GM19328 (cell line): ENCODE measurements around the gene SMIM38.

Experiments
- ATAC-seq: cut with Tn5 transposase; IDR thresholded peaks from one replicate; pipeline ENCODE4 v1.9.1; 2021; ENCODE audit warnings: mild to moderate bottlenecking, moderate library complexity; ENCODE audit not compliant: unreplicated experiment

The SMIM38 gene

DNA sequence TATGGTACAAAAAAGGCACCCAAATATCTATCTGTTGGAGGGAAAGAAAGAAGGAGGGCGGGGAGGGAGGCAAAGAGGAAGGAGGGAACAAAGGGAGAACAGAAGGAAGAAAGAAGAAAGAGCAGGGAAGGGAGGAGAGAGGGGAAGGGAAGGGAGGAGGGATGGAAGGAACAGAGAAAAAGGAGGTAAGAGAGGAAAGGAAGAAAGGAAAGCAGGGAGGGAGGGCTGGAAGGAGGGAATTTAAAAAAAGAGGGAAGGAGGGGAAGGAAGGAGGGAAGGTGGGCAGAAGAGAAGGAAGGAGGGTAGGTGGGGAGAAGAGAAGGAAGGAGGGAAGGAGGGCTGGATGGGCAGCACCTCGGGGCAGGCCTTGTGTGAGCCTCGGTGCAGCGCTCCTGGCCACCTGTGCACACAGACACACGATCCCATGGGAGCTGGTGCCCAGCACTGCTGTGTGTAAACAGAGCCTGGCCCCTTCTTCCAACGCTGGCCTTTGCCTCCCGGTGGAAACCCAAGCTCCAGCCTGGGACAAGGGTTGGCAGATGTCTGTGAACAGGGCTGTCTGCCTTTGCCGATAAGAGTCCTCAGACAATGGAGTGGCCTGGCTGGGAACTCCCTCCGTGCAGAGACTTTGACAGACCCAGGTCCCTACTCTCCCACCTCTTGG, 23.2 kb downstream of the SMIM38 start:
- ATAC-seq: no peak

DNA sequence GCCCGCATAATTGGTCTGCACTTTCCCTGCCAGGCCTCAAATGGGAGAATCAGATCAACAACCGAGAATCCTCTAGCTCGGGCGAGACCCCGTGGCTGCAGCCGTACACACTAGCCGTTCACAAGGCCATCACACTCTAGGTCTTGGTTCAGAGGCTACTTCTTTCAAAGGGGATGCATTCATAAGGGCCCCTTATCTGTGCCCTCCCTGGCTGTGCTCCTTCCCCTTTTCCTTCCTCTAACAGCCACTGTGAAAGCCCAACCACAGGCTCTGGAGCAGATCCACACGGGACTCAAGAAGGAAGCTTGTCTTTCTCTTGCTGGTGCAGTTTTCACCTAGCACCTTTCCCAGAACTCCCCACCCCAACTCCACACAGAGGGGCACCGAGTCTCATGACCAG, 24.5 kb downstream of the SMIM38 start:
- ATAC-seq: no peak

DNA sequence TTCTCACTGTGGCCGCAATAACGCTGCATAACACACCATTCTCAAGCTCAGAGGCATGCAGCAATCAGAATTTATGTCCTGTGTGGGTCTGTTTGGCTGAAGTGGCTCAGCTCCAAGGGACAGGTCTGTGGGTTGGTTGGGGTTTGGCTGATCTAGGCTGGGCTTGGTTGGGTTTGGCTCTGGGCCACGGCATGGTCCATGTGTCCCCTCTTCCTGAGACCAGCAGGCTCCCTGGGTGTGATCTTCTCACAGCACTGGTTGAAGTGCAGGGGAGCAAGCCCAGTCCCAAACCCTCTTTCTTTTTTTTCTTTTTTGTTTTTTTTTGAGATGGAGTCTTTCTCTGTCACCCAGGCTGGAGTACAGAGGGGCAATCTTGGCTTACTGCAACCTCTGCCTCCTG, 25.0 kb downstream of the SMIM38 start:
- ATAC-seq: no peak

DNA sequence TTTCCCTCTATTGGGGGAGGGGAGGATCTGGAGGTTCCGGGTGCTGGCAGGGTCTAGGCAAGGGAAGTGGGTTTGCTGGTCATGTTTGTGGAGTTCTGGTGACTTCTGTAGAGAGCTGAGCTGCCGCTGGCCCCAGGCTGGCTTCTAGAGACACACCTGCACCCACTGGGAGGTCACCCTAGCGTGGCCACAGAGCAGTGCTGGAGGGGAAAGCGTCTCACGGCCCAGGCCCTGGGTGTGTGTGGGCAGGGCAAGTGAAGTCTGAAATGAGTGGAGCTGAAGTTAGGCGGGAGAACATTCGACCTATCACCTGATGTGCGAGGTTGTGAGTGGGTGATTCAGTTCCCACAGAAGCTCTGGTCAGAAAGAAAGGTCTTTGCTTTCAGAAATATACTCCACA, 27.9 kb downstream of the SMIM38 start:
- no peak for ATAC-seq

DNA sequence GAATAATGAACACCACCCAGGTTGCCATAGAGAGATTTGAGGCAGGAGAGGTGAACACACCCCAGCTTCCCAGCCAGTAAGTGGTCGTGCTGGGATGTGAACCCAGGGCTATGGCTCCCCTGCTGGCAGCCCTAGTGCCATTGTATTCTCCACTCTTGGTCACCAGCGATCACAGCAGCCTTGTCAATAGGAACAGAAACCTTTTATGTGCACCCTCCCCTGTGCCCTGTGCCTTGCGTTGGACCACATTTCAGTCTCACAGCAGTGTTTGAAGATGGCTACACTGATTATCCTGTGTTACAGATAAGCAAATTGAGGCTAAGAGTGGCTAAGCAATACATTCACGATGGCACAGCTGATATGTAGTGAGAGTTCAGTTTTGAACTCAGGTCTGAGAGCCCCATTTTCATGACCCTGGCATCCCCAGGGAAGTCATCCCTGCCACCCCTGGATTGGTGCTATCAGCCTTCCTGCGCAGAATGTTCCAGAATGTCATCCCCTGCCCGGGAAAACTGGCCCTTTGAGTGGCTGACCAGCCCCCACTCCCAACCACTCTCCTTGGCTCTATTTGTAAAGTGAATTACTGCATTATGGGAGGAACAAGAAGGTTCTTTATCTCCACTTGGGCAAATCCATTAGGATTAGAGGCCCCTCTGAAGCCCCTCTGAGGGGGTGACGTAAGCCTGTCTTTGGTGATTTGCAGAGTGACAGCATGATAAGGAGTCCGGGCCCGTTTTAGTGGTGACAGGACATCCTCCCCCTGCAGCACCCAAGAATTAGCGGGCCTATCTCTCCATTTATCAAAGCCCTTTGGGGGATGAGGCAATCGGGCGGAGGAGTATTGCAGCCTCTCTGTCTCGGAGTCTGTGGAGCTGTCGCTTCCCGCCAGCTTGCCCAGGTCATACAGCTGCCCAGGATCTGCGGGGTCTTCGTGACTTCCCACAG, 30.9 kb downstream of the SMIM38 start:
- ATAC-seq: no peak

DNA sequence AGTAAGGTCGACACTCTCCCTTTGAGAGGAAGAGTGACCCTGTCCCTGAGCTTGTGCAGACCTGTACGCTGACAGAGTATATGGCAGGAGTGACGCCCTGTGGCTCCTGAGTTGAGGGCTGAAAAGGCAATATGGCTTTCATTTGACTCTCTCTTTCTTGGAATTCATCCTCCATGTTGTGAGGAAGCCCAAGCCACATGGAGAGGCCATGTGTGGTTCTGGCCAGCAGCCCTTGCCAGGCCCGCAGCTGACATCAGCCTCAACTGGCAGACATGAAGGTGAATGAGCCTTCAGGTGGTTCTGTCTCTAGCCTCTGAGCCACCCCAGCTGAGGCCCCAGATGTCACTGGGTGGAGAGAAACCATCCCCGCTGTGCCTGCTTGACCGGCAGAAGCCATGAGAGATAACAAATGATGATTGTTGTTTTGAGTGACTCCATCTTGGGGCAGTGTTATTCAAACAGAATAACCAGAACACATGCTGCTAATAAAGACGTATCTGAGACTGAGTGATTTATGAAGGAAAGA, 31.9 kb downstream of the SMIM38 start:
- ATAC-seq: no peak

DNA sequence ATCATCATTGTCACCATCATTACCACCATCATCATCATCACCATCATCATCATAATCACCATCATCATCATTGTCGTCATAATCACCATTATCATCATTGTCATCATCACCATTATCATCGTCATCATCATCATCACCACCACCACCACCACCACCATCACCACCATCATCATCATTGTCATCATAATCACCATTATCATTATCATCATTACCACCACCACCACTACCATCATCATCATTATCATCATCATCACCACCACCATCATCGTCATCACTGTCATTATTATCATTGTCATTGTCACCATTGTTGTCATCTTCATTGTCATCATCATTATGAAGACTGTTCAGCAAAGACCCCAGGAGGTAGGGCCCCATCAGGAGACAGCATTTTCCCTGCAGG, 33.3 kb downstream of the SMIM38 start:
- no peak for ATAC-seq

DNA sequence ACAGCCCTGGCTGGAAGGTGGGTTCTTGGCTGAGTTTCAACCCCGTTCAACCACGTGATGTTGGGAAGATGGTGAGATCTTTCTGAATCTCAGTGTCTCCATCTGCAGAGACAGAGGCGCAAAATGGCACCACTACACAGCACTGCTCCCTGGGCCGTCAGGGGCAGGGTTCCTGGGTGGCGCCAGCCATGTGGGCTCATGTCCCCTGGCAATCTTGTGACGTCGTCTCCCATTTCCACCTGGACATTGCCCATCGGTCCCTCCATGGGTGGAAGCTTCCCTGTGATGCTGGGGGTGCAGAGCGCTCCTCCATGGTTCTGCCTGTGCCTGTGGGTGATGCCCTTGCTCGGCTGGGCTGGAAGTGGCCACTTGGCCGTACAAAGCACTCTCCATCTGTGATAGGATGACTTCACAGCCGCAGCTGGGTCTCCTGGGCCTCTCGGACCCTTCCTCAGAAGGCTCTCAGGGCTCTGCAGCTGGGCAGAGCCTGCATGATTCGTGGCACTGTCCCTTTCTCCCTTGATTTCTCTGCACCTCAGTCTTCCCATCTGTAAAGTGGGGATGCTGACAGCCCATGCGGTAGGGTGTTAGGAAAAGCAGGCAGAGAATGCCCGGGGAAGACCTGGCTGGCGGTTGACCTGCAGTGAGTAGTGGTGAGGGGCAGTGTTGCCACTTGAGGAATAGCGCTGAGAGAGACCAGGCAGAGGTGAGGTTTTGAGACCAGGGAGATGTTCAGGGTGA, 35.2 kb downstream of the SMIM38 start:
- ATAC-seq: no peak

DNA sequence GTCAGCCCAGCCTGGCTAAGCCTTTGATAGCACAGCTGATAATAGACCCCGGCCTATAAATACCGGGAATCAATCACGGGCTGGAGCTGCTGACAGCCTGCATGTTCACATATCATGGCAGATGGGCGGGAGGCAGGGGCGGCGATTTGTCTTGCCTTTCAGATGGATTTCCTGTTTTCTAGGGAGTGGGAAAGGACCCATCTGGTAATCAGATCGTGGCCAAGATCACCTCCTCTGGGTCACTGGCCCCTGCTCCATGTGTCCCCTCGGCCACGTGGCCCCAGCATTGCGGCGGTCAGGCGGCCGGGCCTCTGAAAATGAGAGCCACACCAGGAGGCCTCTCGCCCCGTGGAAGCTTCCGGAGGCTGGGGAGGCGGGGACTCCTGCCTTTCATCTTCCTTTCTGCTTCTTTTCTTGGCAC, 36.6 kb downstream of the SMIM38 start:
- no peak for ATAC-seq

DNA sequence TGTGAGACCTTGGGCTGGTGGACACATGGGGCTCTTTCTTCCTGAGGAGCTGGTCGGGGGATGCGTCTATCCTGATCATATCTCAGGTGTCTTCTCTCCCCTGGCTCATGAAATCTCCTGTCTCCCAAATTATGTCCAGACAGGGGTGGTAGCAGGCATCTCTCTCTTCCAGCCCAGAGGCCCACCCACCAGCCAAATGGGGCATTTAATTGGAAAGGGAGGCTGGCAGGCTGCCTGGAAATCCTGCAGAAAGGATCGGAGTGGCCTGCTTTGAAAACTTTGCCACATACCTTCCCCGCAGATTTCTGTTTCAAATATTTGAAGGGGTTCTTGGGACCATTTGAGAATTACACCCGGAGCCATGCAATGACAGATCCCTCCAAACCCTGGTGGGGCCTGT, 37.4 kb downstream of the SMIM38 start:
- ATAC-seq: no peak

DNA sequence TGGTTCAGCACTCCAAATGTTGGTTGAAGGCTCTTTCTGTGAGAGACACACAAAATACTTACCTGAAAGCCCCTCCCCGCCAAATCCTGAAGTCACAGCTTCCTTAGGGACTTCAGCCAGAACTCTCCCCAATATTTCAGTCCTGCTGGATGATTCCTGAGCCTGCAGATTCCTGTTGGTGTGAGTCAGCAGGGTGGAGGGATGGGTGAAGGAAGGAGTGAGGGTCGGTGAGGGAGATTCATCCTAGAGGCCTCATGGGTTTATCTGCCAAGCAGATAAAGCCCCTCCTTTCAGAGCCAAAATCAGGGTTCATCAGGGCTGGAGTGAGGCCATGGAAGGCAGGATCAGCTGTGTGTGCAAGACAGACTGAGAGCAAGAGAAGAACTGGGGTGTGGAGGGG, 37.9 kb downstream of the SMIM38 start:
- no peak for ATAC-seq

DNA sequence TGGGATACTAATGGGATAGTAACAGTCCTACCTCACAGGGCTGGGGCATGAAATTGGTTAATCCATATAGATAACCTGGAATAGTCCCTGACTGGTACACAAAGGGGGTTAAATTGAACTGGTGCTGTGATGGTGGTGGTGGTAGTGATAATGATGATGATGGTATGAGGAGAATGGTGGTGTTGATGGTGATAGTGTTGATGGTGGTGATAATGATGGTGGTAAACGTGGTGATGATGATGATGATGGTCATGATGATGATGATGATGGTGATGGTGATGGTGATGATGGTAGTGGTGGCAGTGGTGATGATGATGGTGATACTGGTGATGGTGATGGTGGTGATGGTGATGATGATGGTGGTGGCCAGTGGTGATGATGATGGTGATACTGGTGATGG, 38.7 kb downstream of the SMIM38 start:
- ATAC-seq: no peak

DNA sequence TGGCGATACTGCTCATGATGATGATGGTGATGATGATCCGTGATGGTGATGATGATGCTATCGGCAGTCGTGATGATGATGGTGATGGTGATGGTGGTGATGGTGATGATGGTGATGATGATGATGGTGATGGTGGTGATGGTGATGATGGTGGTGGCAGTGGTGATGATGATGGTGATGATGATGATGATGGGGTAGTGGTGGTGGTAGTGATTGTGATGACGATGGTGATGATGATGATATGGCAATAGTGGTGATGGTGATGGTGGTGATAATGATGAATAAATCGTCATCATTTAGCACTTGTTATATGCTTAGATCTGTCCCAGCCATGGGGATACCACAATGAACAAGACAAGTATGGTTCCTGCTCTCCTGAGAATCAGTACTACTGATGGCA, 39.2 kb downstream of the SMIM38 start:
- ATAC-seq: no peak

DNA sequence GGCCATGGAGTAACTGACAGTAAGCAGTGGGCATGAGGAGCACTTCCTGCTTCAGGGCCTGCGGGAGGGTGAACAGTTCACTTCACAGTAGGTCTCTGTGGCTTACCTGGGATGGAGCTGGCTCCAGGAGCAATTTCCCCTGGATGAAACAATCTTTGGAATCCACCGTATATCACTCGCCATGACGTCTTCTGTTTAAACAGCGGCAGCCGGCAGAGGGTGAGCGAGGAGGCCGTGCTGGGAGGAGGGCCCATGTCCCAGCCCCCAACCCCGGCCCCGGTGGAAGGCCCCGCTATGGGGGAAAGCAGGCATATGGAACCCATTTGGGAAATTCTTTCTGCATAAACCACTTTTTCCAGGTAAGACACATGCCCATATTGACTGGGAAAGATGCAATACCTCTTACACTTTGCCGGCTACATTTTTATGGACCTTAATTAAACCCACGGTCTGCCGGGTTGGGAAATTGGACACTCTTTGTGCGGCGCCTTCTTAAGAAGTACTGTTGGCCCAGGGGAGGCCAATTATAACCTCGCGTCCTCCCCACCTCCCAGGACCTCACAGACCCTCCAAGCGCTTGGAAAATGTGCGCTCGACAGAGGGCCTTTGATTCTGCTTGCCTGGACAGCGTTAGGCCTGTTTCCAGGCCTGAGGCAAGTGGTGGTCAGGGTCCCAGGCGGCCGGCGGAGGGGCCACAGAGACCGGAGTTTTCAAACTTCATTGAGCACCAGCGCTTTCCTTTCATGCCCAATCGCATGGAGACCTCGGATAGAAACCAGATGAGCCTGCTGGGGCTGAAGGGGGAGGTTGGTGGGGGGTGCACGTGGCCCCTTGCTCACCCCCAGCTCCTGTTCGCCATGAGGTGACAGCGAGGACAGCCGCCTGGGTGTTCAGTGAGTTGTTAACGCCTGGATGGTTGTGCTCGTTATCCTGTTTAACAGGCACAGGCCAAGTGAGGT, 40.4 kb downstream of the SMIM38 start:
- ATAC-seq: no peak

DNA sequence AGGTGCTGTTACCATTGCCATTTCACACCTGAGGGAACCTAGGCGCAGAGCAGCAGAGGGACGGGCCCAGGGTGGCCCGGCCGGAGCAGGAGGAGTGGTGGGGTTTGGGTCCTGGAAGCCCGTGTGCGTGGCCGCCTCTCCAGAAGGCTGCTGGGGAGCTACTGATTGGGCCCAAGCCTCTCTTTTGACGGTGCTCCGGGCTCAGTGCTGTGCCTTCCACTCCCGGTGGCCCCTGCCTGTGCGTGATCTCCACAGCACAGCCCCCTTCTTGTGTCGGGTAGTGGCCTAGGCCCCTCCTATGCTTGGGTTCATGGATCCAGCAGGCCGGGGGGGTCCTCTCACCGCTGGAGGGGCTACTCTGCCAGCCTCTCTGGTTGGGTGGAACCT, 41.0 kb downstream of the SMIM38 start:
- ATAC-seq: no peak

DNA sequence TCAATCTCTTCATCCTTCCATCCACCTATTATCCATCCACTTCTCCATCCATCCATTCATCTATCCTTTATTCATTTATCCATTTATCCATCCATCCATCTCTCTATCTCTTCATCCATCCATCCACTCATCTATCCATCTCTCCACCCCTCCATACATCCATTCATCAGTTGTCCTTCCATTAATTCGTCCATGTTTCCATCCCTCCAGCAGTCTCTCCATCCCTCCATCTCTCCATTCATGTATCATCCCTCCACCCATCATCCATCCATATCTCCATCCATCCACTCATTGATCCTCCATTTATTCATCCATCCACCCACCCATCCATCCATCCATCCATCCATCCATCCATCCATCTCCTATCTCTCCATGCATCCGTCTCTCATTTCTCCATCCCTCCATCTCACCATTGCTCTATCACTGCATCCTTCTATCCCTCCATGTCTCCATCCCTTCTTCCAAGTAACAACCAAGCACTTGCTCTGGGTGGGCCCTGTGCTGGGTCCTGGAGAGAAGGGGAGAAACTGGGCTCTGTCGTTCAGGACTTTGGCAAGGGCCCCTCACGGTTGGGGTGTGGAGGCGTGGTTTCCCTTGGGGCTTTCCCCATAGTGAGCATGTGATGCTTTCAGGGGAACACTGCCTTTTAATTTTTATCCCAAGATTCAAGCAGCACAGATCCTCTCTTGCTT, 43.3 kb downstream of the SMIM38 start:
- no peak for ATAC-seq

DNA sequence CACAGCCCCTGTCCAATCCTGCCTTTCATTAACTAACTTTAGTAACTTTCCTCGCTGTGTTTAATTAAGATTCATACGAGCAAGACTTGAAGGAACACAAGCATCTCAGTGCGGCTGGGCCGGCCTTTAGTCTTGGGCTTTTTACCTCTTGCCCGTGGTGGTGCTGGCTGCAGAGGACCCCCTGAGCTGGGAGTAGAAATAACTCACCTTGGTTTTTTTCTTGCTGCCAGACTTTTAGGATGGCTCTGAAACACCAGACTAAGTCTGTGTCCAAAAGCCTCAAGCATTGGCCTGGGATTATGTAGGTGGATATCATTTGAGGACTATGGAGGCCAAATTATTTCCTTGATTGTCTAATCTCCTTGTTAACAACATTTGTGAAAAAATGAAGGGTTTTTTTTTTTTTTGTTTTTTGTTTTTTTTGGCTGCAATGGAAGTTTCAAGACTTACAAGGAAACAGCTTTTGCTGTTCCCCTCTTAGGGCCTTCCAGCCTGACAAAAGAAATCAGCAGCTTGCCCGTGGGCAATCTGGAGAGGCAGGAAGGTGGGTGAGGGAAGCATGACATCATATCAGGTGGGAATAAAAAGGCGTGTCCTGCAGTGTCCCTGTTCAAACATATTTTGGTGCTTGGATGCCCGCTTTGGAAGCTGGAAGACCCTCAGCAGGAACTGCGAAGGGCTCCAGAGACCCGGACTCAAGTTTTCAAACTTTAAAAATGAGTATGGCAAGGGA, 44.0 kb downstream of the SMIM38 start:
- no peak for ATAC-seq

DNA sequence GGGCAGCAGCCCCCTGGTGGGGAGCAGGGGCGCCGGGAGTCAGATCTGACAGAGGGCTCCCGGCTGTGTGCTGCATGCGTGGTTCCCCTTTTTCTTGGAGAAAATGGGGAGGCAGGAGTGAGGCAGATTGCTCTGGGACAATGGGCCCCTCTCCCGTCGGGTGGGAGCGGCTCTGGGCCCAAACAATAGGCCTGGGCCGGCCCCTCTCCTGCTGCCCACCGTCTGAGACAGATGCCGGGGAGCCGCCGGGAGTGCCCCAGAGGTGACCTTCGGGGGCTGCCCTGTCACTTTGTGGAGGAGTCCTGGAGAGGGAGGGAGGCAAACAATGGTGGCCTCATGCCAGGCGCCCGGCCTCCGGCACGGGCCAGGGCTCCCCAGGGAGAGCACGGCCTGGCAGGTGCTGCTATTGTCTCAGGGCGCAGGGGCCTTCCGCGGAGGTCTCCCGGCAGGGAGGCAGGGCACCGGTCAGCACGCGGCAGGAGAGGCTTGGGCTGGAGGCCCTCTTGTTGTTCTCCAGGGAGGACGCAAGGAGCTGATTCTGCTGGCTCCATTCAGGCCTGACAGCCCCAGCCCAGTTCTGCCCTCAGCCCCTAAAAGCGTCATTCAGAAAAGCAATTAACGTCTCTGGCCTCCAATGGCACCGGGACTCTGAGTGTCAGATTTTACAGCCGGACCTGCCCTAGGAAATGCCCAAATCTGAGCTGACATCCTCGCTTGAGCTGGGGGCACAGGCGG, 44.8 kb downstream of the SMIM38 start:
- ATAC-seq: no peak

DNA sequence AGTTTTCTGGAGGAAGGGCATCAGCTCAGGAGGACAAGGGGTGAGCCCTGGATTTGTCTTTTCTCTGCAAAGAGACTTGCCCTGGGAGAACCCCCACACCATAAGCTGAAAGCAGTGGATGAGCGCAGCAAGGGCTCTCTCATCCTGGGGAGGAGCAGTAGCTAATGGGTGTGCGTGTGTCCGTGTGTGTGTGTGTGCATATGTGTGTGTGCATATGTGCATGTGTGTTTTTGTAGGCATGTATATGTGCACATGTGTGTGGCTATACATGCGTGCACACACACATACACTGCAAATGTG, 45.3 kb downstream of the SMIM38 start:
- no peak for ATAC-seq
